ENCODE results near the gene WNT9A. TPM values are rescaled to one million over a fixed set of nuclear protein-coding genes. Genes with fewer than 3 reads are reported as not detected.
A peak's percentile ranks its signal among the peaks of the same experiment; 100 is the strongest.

Gene WNT9A
- total RNA-seq, 2 donors from 2014 or later = 2.2 to 2.6 TPM

GRCh38 chr1:227929751-227930472 lies 17.8 kb downstream of the WNT9A start:
- DNase-seq = no peak
- peak; percentile 87 for ATAC-seq
- intact Hi-C loops (cut with DNase I, micrococcal nuclease) = no loop called here

GRCh38 chr1:227928811-227929375 lies 18.8 kb downstream of the WNT9A start:
- DNase-seq = no peak
- intact Hi-C loops (cut with DNase I, micrococcal nuclease) = no loop called here
- ATAC-seq = peak; percentile 58

- intact Hi-C loops (cut with DNase I, micrococcal nuclease) = no loop called here
These were observed 19.6 kb downstream of the WNT9A start for GRCh38 chr1:227927971-227928741.

GRCh38 chr1:227926896-227927885 lies 20.5 kb downstream of the WNT9A start:
- DNase-seq (no peak), ATAC-seq (no peak)
- intact Hi-C loops (cut with DNase I, micrococcal nuclease) = no loop called here

More at GRCh38 chr1:227927971-227928741, 19.6 kb downstream of the WNT9A start:
- DNase-seq (no peak), ATAC-seq (no peak)

GRCh38 chr1:227926216-227926791 lies 21.4 kb downstream of the WNT9A start:
- DNase-seq (no peak), ATAC-seq (no peak)
- intact Hi-C loops (cut with DNase I, micrococcal nuclease) = no loop called here

- no peak for DNase-seq
- intact Hi-C loops (cut with DNase I, micrococcal nuclease) = no loop called here
These were observed 22.0 kb downstream of the WNT9A start for GRCh38 chr1:227925582-227926198.

GRCh38 chr1:227924833-227925574 lies 22.7 kb downstream of the WNT9A start:
- intact Hi-C loops (cut with DNase I, micrococcal nuclease) = no loop called here
- ATAC-seq (no peak), DNase-seq (no peak)

More at GRCh38 chr1:227925582-227926198, 22.0 kb downstream of the WNT9A start:
- ATAC-seq = no peak

- DNase-seq = no peak
- no peak for ATAC-seq
- intact Hi-C loops (cut with DNase I, micrococcal nuclease) = no loop called here
These were observed 23.4 kb downstream of the WNT9A start for GRCh38 chr1:227924168-227924832.

GRCh38 chr1:227923353-227924167 lies 24.2 kb downstream of the WNT9A start:
- intact Hi-C loops (cut with DNase I, micrococcal nuclease) = no loop called here
- DNase-seq = no peak
- ATAC-seq = no peak

- no peak for ATAC-seq
- intact Hi-C loops (cut with DNase I, micrococcal nuclease) = no loop called here
- no peak for DNase-seq
These were observed 25.0 kb downstream of the WNT9A start for GRCh38 chr1:227922501-227923352.

GRCh38 chr1:227921461-227922185 lies 26.1 kb downstream of the WNT9A start:
- DNase-seq = no peak
- intact Hi-C loops (cut with DNase I, micrococcal nuclease) = no loop called here
- ATAC-seq = no peak

GRCh38 chr1:227920896-227921295 lies 26.8 kb downstream of the WNT9A start:
- DNase-seq (no peak), ATAC-seq (no peak)
- intact Hi-C loops (cut with DNase I, micrococcal nuclease) = no loop called here

GRCh38 chr1:227920426-227920825 lies 27.3 kb downstream of the WNT9A start:
- ATAC-seq = no peak
- no peak for DNase-seq
- intact Hi-C loops (cut with DNase I, micrococcal nuclease) = no loop called here

- DNase-seq (no peak), ATAC-seq (no peak)
- intact Hi-C loops (cut with DNase I, micrococcal nuclease) = no loop called here
These were observed 27.8 kb downstream of the WNT9A start for GRCh38 chr1:227919906-227920305.

GRCh38 chr1:227918736-227919135 lies 29.0 kb downstream of the WNT9A start:
- DNase-seq (no peak), ATAC-seq (no peak)
- intact Hi-C loops (cut with DNase I, micrococcal nuclease) = no loop called here
